ENCODE data around the gene NUP214.
"Not testable (repeated sequence)": the region's sequence is repeated elsewhere in the genome, so short reads cannot be mapped to it uniquely, and the experiment has no call there.

The NUP214 gene

DNA sequence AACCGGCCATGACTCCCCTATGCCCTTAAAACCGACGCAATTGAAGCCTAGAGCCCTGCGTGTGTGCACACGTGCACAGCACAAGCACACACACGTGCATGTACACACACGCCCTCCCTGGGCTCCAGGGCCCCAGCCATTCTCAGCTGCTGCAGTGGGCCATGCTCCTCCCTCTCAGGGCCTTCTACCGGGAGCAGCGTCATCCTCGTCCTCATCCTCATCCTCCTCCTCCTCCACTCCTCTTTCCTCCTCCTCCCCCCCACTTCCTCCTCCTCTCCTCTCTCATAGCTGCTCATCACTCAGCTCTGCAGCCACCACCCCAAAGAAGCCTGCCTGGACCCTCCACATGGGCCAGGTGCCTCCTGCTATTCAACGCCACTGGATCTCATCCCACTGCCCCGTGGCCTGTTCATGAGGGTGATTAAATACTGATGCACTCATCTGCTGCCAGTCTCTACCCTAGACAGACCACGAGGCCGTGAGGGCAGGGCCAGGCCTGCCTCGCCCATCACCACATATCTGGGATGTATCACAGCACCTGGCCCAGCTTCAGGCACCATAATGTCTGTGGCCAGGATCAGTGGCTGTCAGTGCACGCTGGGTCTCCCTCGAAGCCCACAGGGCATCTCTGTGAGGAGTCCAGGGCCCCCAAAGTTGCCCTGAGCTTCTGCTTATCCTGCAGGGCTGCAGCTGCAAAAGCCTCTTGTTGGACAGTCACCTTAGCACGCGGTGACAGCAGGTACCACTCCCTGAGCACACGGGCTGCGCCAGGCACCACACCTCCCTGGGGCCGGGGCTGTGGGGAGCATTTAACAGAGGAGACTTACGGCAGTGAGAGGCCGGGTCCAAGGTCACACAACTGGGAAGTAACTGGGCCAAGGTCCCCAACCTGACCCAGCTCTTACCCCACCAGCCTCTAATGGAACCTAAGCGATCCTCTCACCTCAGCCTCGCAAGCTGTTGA is 141.2 kb downstream of the NUP214 start:
- Histone ChIP-seq H3K23ac (ENCODE audit: low read length) (no peak overlapping the region), H2AK5ac (ENCODE audit: low read length) (no peak overlapping the region), H3K27me3 (ENCODE audit: insufficient read depth, low read length, poor library complexity) (no peaks in the 10 kb centered on the region), H2BK120ac (ENCODE audit: low read depth, low read length) (no peak overlapping the region), H3K36me3 (ENCODE audit: control insufficient read depth, insufficient read depth, low read length) (no peaks in the 10 kb centered on the region), H3K4me1 (ENCODE audit: control insufficient read depth, low read depth, low read length) (no peaks in the 10 kb centered on the region), H3K4me2 (ENCODE audit: low read length) (no peak overlapping the region), H3K9ac (ENCODE audit: low read length) (no peak overlapping the region), H3K4me3 (ENCODE audit: low read length) (no peak overlapping the region), H3K27ac (ENCODE audit: low read depth, low read length) (no peak overlapping the region), H3K18ac (ENCODE audit: low read length) (no peak overlapping the region), H3K56ac (ENCODE audit: low read length) (no peak overlapping the region), H4K5ac (ENCODE audit: low read length) (no peak overlapping the region), H2BK5ac (ENCODE audit: low read length) (no peak overlapping the region), H3K4ac (ENCODE audit: low read depth, low read length) (no peak overlapping the region), H3K79me1 (ENCODE audit: low read length) (no peaks in the 10 kb centered on the region), H2BK15ac (replicated peaks; ENCODE audit: low read depth) (no peak overlapping the region), H4K8ac (ENCODE audit: low read depth, low read length) (no peak overlapping the region), H3K79me2 (ENCODE audit: control insufficient read depth, insufficient read depth, low read length) (no peaks in the 10 kb centered on the region)
- no CpG with 5 or more reads among the region's 26 CpGs for WGBS (ENCODE audit: extremely low coverage, insufficient coverage, low lambda C conversion rate)
- DNase-seq = no peak

DNA sequence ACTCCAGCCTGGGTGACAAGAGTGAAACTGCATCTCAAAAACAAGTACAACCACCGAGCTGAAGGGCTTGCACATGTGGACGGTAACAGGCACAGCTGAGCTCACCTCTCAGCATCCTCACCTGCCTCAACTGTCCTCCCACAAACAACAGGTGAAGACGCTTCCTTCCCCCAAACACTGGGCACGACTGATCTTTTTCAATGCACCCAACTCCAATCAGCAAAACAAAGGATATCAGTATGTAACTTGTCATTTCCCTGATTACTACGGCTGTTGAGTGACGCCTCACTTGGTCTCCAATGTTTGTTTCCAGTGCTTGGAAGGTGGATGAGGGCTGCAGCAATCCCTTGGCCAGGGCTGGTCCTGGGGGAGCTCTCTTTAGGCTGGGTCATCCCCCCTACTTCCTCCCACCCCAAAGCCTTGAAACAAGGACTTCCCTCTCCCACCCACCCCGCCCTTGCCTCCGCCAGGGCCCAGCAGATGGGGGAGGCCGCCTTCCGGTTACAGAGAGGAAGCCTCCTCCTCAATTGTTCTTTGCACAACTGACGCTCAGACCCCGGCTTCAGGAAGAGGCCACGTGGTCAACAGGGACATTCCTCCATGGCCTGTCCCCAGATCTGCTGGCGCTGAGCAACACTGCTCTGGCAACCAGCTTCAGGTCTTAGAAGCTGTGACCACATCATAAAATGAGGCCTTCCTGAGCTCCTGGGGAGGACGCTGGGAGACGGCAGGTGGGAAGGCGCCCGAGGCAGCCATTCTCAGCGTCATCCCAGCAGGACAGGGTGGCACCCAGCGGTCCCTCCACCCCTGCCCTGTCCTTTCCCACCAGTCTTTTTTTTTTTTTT is 145.0 kb downstream of the NUP214 start:
- WGBS (ENCODE audit: extremely low coverage, insufficient coverage, low lambda C conversion rate) = no CpG with 5 or more reads among the region's 20 CpGs
- Histone ChIP-seq H3K27me3 (ENCODE audit: insufficient read depth, low read length, poor library complexity) (no peaks in the 10 kb centered on the region), H3K4ac (ENCODE audit: low read depth, low read length) (no peak overlapping the region), H3K4me2 (ENCODE audit: low read length) (no peak overlapping the region), H3K9ac (ENCODE audit: low read length) (no peak overlapping the region), H3K79me1 (ENCODE audit: low read length) (no peaks in the 10 kb centered on the region), H4K8ac (ENCODE audit: low read depth, low read length) (no peak overlapping the region), H4K5ac (ENCODE audit: low read length) (no peak overlapping the region), H2BK15ac (replicated peaks; ENCODE audit: low read depth) (no peak overlapping the region), H2BK120ac (ENCODE audit: low read depth, low read length) (no peak overlapping the region), H3K56ac (ENCODE audit: low read length) (no peak overlapping the region), H2BK5ac (ENCODE audit: low read length) (no peak overlapping the region), H3K4me1 (ENCODE audit: control insufficient read depth, low read depth, low read length) (no peaks in the 10 kb centered on the region), H3K4me3 (ENCODE audit: low read length) (no peak overlapping the region), H3K27ac (ENCODE audit: low read depth, low read length) (no peak overlapping the region), H3K18ac (ENCODE audit: low read length) (no peak overlapping the region), H3K23ac (ENCODE audit: low read length) (no peak overlapping the region), H3K79me2 (ENCODE audit: control insufficient read depth, insufficient read depth, low read length) (no peaks in the 10 kb centered on the region), H2AK5ac (ENCODE audit: low read length) (no peak overlapping the region), H3K36me3 (ENCODE audit: control insufficient read depth, insufficient read depth, low read length) (no peaks in the 10 kb centered on the region)
- no peak for DNase-seq

DNA sequence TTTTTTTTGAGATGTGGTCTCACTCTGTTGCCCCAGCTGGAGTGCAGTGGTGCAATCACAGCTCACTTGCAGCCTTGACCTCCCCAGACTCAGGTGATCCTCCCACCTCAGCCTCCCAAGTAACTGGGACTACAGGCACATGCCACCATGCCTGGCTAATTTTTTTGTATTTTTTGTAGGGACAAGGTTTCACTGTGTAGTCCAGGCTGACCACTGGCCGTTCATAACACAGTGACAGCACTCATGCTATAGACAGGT is 145.6 kb downstream of the NUP214 start:
- H3K79me2 ChIP-seq (ENCODE audit: control insufficient read depth, insufficient read depth, low read length); H3K56ac ChIP-seq (ENCODE audit: low read length); H3K27ac ChIP-seq (ENCODE audit: low read depth, low read length); H3K4me2 ChIP-seq (ENCODE audit: low read length); H2BK15ac ChIP-seq (replicated peaks; ENCODE audit: low read depth); H4K5ac ChIP-seq (ENCODE audit: low read length); H2BK120ac ChIP-seq (ENCODE audit: low read depth, low read length); H3K27me3 ChIP-seq (ENCODE audit: insufficient read depth, low read length, poor library complexity); H3K79me1 ChIP-seq (ENCODE audit: low read length); H3K9ac ChIP-seq (ENCODE audit: low read length); H2AK5ac ChIP-seq (ENCODE audit: low read length); H3K23ac ChIP-seq (ENCODE audit: low read length); H3K4ac ChIP-seq (ENCODE audit: low read depth, low read length); H3K4me3 ChIP-seq (ENCODE audit: low read length); H3K18ac ChIP-seq (ENCODE audit: low read length); DNase-seq; H3K4me1 ChIP-seq (ENCODE audit: control insufficient read depth, low read depth, low read length); H4K8ac ChIP-seq (ENCODE audit: low read depth, low read length); H2BK5ac ChIP-seq (ENCODE audit: low read length); H3K36me3 ChIP-seq (ENCODE audit: control insufficient read depth, insufficient read depth, low read length): not testable (repeated sequence)
- WGBS (ENCODE audit: extremely low coverage, insufficient coverage, low lambda C conversion rate) = no CpG with 5 or more reads among the region's 1 CpG

DNA sequence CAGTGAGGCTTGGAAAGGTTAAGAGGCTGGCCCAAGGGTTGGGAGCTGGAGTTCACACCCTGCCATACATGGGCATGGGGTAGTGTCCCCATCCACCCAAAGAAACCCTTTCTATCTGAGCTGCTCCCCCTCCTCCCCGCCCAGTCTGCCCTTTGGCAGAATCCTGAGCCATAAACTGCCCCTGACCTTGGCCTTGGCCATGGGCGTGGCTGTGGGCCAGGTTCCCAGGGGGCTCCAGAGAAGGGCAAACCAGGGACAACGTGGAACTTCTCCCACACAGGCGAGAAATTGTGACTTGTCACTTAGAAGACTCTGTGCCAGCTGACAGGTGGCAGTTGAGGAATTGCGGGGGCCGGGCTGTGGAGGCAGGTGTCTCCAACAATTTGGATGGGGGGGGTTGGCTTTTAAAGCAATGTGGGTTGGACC is 146.1 kb downstream of the NUP214 start:
- no peak overlapping the region for H3K27ac ChIP-seq (ENCODE audit: low read depth, low read length)
- H3K23ac ChIP-seq (ENCODE audit: low read length) = no peak overlapping the region
- H3K9ac ChIP-seq (ENCODE audit: low read length) = no peak overlapping the region
- H3K18ac ChIP-seq (ENCODE audit: low read length) = no peak overlapping the region
- no peak overlapping the region for H2BK5ac ChIP-seq (ENCODE audit: low read length)
- H2AK5ac ChIP-seq (ENCODE audit: low read length) = no peak overlapping the region
- peaks cover 6% of the 10 kb centered on the region for H3K27me3 ChIP-seq (ENCODE audit: insufficient read depth, low read length, poor library complexity)
- DNase-seq = no peak
- no peak overlapping the region for H4K8ac ChIP-seq (ENCODE audit: low read depth, low read length)
- no CpG with 5 or more reads among the region's 6 CpGs for WGBS (ENCODE audit: extremely low coverage, insufficient coverage, low lambda C conversion rate)
- H3K36me3 ChIP-seq (ENCODE audit: control insufficient read depth, insufficient read depth, low read length) = no peaks in the 10 kb centered on the region
- no peak overlapping the region for H2BK120ac ChIP-seq (ENCODE audit: low read depth, low read length)
- no peak overlapping the region for H3K56ac ChIP-seq (ENCODE audit: low read length)
- no peak overlapping the region for H2BK15ac ChIP-seq (replicated peaks; ENCODE audit: low read depth)
- no peak overlapping the region for H3K4me3 ChIP-seq (ENCODE audit: low read length)
- no peaks in the 10 kb centered on the region for H3K79me1 ChIP-seq (ENCODE audit: low read length)
- no peak overlapping the region for H3K4ac ChIP-seq (ENCODE audit: low read depth, low read length)
- H3K79me2 ChIP-seq (ENCODE audit: control insufficient read depth, insufficient read depth, low read length) = no peaks in the 10 kb centered on the region
- H4K5ac ChIP-seq (ENCODE audit: low read length) = no peak overlapping the region
- no peaks in the 10 kb centered on the region for H3K4me1 ChIP-seq (ENCODE audit: control insufficient read depth, low read depth, low read length)
- H3K4me2 ChIP-seq (ENCODE audit: low read length) = no peak overlapping the region

DNA sequence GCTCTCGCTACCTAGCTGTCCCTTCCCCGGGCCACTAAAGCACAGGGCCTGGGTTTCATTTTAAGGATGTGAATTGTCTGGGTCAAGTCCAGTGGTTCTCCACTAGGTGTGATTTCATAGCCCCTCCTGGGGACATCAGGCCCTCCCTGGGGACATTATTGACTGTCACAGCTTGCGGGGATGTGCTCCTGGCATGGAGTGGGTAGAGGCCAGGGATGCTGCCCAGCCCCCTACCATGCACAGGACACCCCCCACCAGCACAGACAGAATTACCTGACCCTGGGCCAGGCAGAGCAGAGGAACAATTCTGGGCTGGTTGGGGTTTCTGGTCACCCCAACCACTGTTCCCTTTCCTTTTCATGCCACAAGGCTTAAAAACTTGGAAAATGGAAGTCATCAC is 146.8 kb downstream of the NUP214 start:
- H4K8ac ChIP-seq (ENCODE audit: low read depth, low read length) = no peak overlapping the region
- H3K4me3 ChIP-seq (ENCODE audit: low read length) = no peak overlapping the region
- no peak overlapping the region for H2BK120ac ChIP-seq (ENCODE audit: low read depth, low read length)
- WGBS (ENCODE audit: extremely low coverage, insufficient coverage, low lambda C conversion rate) = no CpG with 5 or more reads among the region's 3 CpGs
- H3K18ac ChIP-seq (ENCODE audit: low read length) = no peak overlapping the region
- no peak overlapping the region for H3K4ac ChIP-seq (ENCODE audit: low read depth, low read length)
- H3K4me2 ChIP-seq (ENCODE audit: low read length) = no peak overlapping the region
- no peak overlapping the region for H3K9ac ChIP-seq (ENCODE audit: low read length)
- H3K23ac ChIP-seq (ENCODE audit: low read length) = no peak overlapping the region
- H3K79me2 ChIP-seq (ENCODE audit: control insufficient read depth, insufficient read depth, low read length) = no peaks in the 10 kb centered on the region
- no peak overlapping the region for H2AK5ac ChIP-seq (ENCODE audit: low read length)
- H2BK5ac ChIP-seq (ENCODE audit: low read length) = no peak overlapping the region
- no peak overlapping the region for H3K56ac ChIP-seq (ENCODE audit: low read length)
- no peaks in the 10 kb centered on the region for H3K4me1 ChIP-seq (ENCODE audit: control insufficient read depth, low read depth, low read length)
- H2BK15ac ChIP-seq (replicated peaks; ENCODE audit: low read depth) = no peak overlapping the region
- no peaks in the 10 kb centered on the region for H3K79me1 ChIP-seq (ENCODE audit: low read length)
- no peak overlapping the region for H4K5ac ChIP-seq (ENCODE audit: low read length)
- peaks cover 6% of the 10 kb centered on the region for H3K27me3 ChIP-seq (ENCODE audit: insufficient read depth, low read length, poor library complexity)
- no peaks in the 10 kb centered on the region for H3K36me3 ChIP-seq (ENCODE audit: control insufficient read depth, insufficient read depth, low read length)
- no peak overlapping the region for H3K27ac ChIP-seq (ENCODE audit: low read depth, low read length)
- no peak for DNase-seq
